ENCODE measurements around the gene TBC1D16.

The TBC1D16 gene

GRCh38 chr17:80007939-80008338 is 27.7 kb downstream of the TBC1D16 start:
- H3K4me3 ChIP-seq (ENCODE audit: low read length): no peak overlapping the region
- no peak for TF ChIP-seq CTCF (conservative IDR thresholded peaks at IDR 0.05; ENCODE audit: low read depth, low read length)
- no peak for DNase-seq (ENCODE audit: low read depth)

GRCh38 chr17:80006811-80007752 is 28.6 kb downstream of the TBC1D16 start:
- no peak overlapping the region for H3K4me3 ChIP-seq (ENCODE audit: low read length)
- TF ChIP-seq CTCF (conservative IDR thresholded peaks at IDR 0.05; ENCODE audit: low read depth, low read length): no peak
- no peak for DNase-seq (ENCODE audit: low read depth)

GRCh38 chr17:80006339-80006720 is 29.3 kb downstream of the TBC1D16 start:
- TF ChIP-seq CTCF (conservative IDR thresholded peaks at IDR 0.05; ENCODE audit: low read depth, low read length): no peak
- no peak overlapping the region for H3K4me3 ChIP-seq (ENCODE audit: low read length)
- no peak for DNase-seq (ENCODE audit: low read depth)

GRCh38 chr17:80005360-80006338 is 30.0 kb downstream of the TBC1D16 start:
- no peak for DNase-seq (ENCODE audit: low read depth)
- peak overlapping the region; percentile 29 for H3K4me3 ChIP-seq (ENCODE audit: low read length)
- TF ChIP-seq CTCF (conservative IDR thresholded peaks at IDR 0.05; ENCODE audit: low read depth, low read length): peak; percentile 98

- TF ChIP-seq CTCF (conservative IDR thresholded peaks at IDR 0.05; ENCODE audit: low read depth, low read length): no peak
- no peak overlapping the region for H3K4me3 ChIP-seq (ENCODE audit: low read length)
- no peak for DNase-seq (ENCODE audit: low read depth)
Measured at GRCh38 chr17:80003969-80004368, 31.7 kb downstream of the TBC1D16 start.

- no peak overlapping the region for H3K4me3 ChIP-seq (ENCODE audit: low read length)
- no peak for DNase-seq (ENCODE audit: low read depth)
- TF ChIP-seq CTCF (conservative IDR thresholded peaks at IDR 0.05; ENCODE audit: low read depth, low read length): no peak
Measured at GRCh38 chr17:80002690-80003490, 32.8 kb downstream of the TBC1D16 start.

All from retinal pigment epithelial cell (primary cell).